Small intestine (tissue), 16 donors: ENCODE results near the gene FBLN7. TPM values are rescaled to one million over a fixed set of nuclear protein-coding genes. Genes with fewer than 3 reads are reported as not detected.

Source experiments
- DNase-seq, 2 donors: peaks; one replicate each; pipeline versions ENCODE4 v3.0.0 to v3.0.0-alpha.2; 2013
- FAIRE-seq: peaks from 2 replicates; lab custom pipeline; 2012; peaks lifted over from hg19 to GRCh38; lab: Jason Lieb, UNC
- H3K27ac ChIP-seq, 3 donors: one replicate each; pipeline ENCODE4 v1.5.1; 2013; ENCODE audit warnings: low read length in 2 of 3, mild to moderate bottlenecking in 2 of 3, control low read depth in 1 of 3, inconsistent platforms in 1 of 3, low read depth in 1 of 3, moderate library complexity in 1 of 3
- H3K27me3 ChIP-seq, 3 donors: one replicate each; pipeline ENCODE4 v1.6.1; 2013; ENCODE audit warnings: low read length in 3 of 3, inconsistent platforms in 1 of 3; ENCODE audit not compliant: control insufficient read depth in 3 of 3, insufficient read depth in 3 of 3
- H3K36me3 ChIP-seq, 3 donors: one replicate each; pipeline ENCODE4 v1.6.1; 2013; ENCODE audit warnings: low read length in 3 of 3, inconsistent platforms in 1 of 3, low read depth in 1 of 3, mild to moderate bottlenecking in 1 of 3, moderate library complexity in 1 of 3; ENCODE audit not compliant: control insufficient read depth in 3 of 3, insufficient read depth in 2 of 3
- H3K4me1 ChIP-seq, 3 donors: one replicate each; pipeline ENCODE4 v1.6.1; 2013; ENCODE audit warnings: low read length in 2 of 3, inconsistent platforms in 1 of 3, low read depth in 1 of 3, mild to moderate bottlenecking in 1 of 3, moderate library complexity in 1 of 3; ENCODE audit not compliant: control insufficient read depth in 3 of 3, insufficient read depth in 2 of 3
- H3K4me3 ChIP-seq, 3 donors: one replicate each; pipeline ENCODE4 v1.5.1; 2013; ENCODE audit warnings: low read length in 3 of 3, control low read depth in 1 of 3, inconsistent platforms in 1 of 3, low read depth in 1 of 3, mild to moderate bottlenecking in 1 of 3, moderate library complexity in 1 of 3
- H3K9me3 ChIP-seq, 2 donors: one replicate each; pipeline ENCODE4 v1.6.1; 2013; ENCODE audit warnings: low read depth in 1 of 2, low read length in 1 of 2; ENCODE audit not compliant: control insufficient read depth in 2 of 2, insufficient read depth in 1 of 2
- WGBS, 3 donors: extraction: QIAGEN DNeasy Blood & Tissue Kit; methylation state at CpG; one replicate each; pipeline ENCODE4 v1.1.7; 2013; 5-methylcytosine and 5-hydroxymethylcytosine counted together
- long read RNA-seq, 10 donors: transcript quantifications; one replicate each; lab custom pipeline, GENCODE V29; 2026
- polyA plus RNA-seq, 4 donors: library from polyadenylated mRNA; stranded (reverse) in 3 of 4; unstranded in 1 of 4; fragments of 200-250 nt in 3 of 4; fragments of 120-200 nt in 1 of 4; gene quantifications; one replicate each; pipeline versions ENCODE4 v1.2.1 to v1.2.3, GENCODE V29; 2013
- donor health status: healthy with polysubstance abuse.
- donor health status: control.
- donor health status: control.
- donor health status: Bipolar disorder and iron deficiency.
- donor health status: healthy.

Gene FBLN7
- 1 to 10 TPM in 1 of 4 donors, under 1 TPM in 1, not detected in 2; 0.75 to 1.4 TPM for polyA plus RNA-seq
- long read RNA-seq, donor 1 = 0 reads
- long read RNA-seq, donor 2 = 0 reads
- long read RNA-seq, donor 3 = 0 reads
- long read RNA-seq, donor 4 = 0 reads
- long read RNA-seq, donor 5 = 0 reads
- long read RNA-seq, donor 6 = 0 reads
- long read RNA-seq, donor 7 = 0 reads
- long read RNA-seq, donor 8 = 0 reads
- long read RNA-seq, donor 9 = 0 reads
- long read RNA-seq, donor 10, partial matches to known transcripts = 55 of 55 reads
- long read RNA-seq, donor 10, other reads (novel, unspliced or antisense) = 0 of 55 reads

GRCh38 chr2:112138159-112139032, at the start of gene FBLN7:
Gene FBLN7, plus strand, starts transcription at chr2:112138385. Its CDS starts 271 bp downstream, at chr2:112138656.
- 1 to 5% (median 2%) methylated on average over 35 to 84 of the region's 84 CpGs for WGBS, 3 donors
- peak in 1 of 2 donors; percentile 25 for DNase-seq

GRCh38 chr2:112089375-112089774, 48.8 kb upstream of the FBLN7 start:
- peak overlapping the region in 1 of 3 donors; percentile 39 for H3K27ac ChIP-seq
- H3K36me3 ChIP-seq = peaks cover 21 to 36% (median 22%) of the 10 kb centered on the region in 3 donors

More at GRCh38 chr2:112138159-112139032, at the start of gene FBLN7:
- H3K4me1 ChIP-seq = peaks cover 0 to 4% (median 0%) of the 10 kb centered on the region in 3 donors
- H3K36me3 ChIP-seq = no peaks in the 10 kb centered on the region
- no peaks in the 10 kb centered on the region for H3K9me3 ChIP-seq
- no peak within 1 kb of the TSS for H3K27ac ChIP-seq
- H3K4me3 ChIP-seq = peak within 1 kb of the TSS; percentile 29 to 56 (median 43)
- peaks cover 0 to 43% (median 0%) of the 10 kb centered on the region in 3 donors for H3K27me3 ChIP-seq
- no peak for FAIRE-seq

GRCh38 chr2:112092286-112093041, 45.7 kb upstream of the FBLN7 start:
- no peak overlapping the region for H3K27ac ChIP-seq
- WGBS, 3 donors = 85 to 95% (median 87%) methylated on average over 6 of the region's 6 CpGs
- no peaks in the 10 kb centered on the region for H3K9me3 ChIP-seq
- H3K4me1 ChIP-seq = no peaks in the 10 kb centered on the region
- no peak overlapping the region for H3K4me3 ChIP-seq
- no peaks in the 10 kb centered on the region for H3K27me3 ChIP-seq
- FAIRE-seq = no peak
- no peak for DNase-seq
- peaks cover 15 to 28% (median 16%) of the 10 kb centered on the region in 3 donors for H3K36me3 ChIP-seq

More at GRCh38 chr2:112089375-112089774, 48.8 kb upstream of the FBLN7 start:
- Histone ChIP-seq H3K4me3 (no peak overlapping the region), H3K9me3 (no peaks in the 10 kb centered on the region), H3K27me3 (no peaks in the 10 kb centered on the region), H3K4me1 (no peaks in the 10 kb centered on the region)
- DNase-seq = no peak
- 54 to 68% (median 66%) methylated on average over 5 of the region's 5 CpGs for WGBS, 3 donors
- FAIRE-seq = no peak

GRCh38 chr2:112093216-112093615, 45.0 kb upstream of the FBLN7 start:
- no peaks in the 10 kb centered on the region for H3K27me3 ChIP-seq
- no peaks in the 10 kb centered on the region for H3K9me3 ChIP-seq
- FAIRE-seq (no peak), DNase-seq (no peak)
- H3K27ac ChIP-seq = no peak overlapping the region
- no peak overlapping the region for H3K4me3 ChIP-seq
- no peaks in the 10 kb centered on the region for H3K4me1 ChIP-seq
- 82 to 93% (median 83%) methylated on average over 1 of the region's 1 CpG for WGBS, 3 donors
- H3K36me3 ChIP-seq = peaks cover 11 to 25% (median 15%) of the 10 kb centered on the region in 3 donors

- WGBS, 3 donors = 83 to 100% (median 92%) methylated on average over 1 of the region's 1 CpG
- DNase-seq (no peak), FAIRE-seq (no peak)
- Histone ChIP-seq H3K9me3 (no peaks in the 10 kb centered on the region), H3K27me3 (no peaks in the 10 kb centered on the region), H3K4me3 (no peak overlapping the region), H3K4me1 (no peaks in the 10 kb centered on the region), H3K36me3 (peaks cover 17 to 20% (median 18%) of the 10 kb centered on the region in 3 donors), H3K27ac (no peak overlapping the region)
Observed at GRCh38 chr2:112095681-112096080, 42.5 kb upstream of the FBLN7 start.

GRCh38 chr2:112096098-112096497, 42.1 kb upstream of the FBLN7 start:
- Histone ChIP-seq H3K27me3 (no peaks in the 10 kb centered on the region), H3K9me3 (no peaks in the 10 kb centered on the region), H3K27ac (no peak overlapping the region), H3K36me3 (peaks cover 17 to 20% (median 18%) of the 10 kb centered on the region in 3 donors), H3K4me1 (no peaks in the 10 kb centered on the region), H3K4me3 (no peak overlapping the region)
- DNase-seq (no peak), FAIRE-seq (no peak)
- 80% methylated on average over 10 of the region's 10 CpGs for WGBS, 3 donors

- Histone ChIP-seq H3K4me1 (no peaks in the 10 kb centered on the region), H3K36me3 (peaks cover 9 to 26% (median 18%) of the 10 kb centered on the region in 3 donors), H3K4me3 (no peak overlapping the region), H3K27me3 (no peaks in the 10 kb centered on the region), H3K27ac (no peak overlapping the region), H3K9me3 (peaks cover 0 to 5% of the 10 kb centered on the region in 2 donors)
- no peak for FAIRE-seq
- DNase-seq = no peak
- 92 to 97% (median 94%) methylated on average over 1 of the region's 1 CpG for WGBS, 3 donors
Observed at GRCh38 chr2:112108178-112108832, 29.9 kb upstream of the FBLN7 start.
